Neural crest cell (in vitro differentiated cells): ENCODE data around the gene TASOR. TPM values are rescaled to one million over a fixed set of nuclear protein-coding genes. Genes with fewer than 3 reads are reported as not detected.
"Not testable (repeated sequence)": the region's sequence is repeated elsewhere in the genome, so short reads cannot be mapped to it uniquely, and the experiment has no call there.

Experiments used
- DNase-seq: peaks from one replicate; pipeline ENCODE4 v3.0.0; 2021; ENCODE audit warnings: low read depth, mixed read lengths, low spot score
- H3K27ac Mint-ChIP-seq: one replicate; pipeline ENCODE4 v1.8.0; 2021; ENCODE audit warnings: mild to moderate bottlenecking, mixed read lengths; ENCODE audit not compliant: unreplicated experiment
- H3K27me3 Mint-ChIP-seq: 2 replicates; pipeline ENCODE4 v1.8.0; 2021; ENCODE audit warnings: low read depth, mild to moderate bottlenecking, mixed read lengths
- H3K36me3 Mint-ChIP-seq: 2 replicates; pipeline ENCODE4 v1.8.0; 2021; ENCODE audit warnings: low read depth, mild to moderate bottlenecking, mixed read lengths
- H3K4me1 Mint-ChIP-seq: 2 replicates; pipeline ENCODE4 v1.8.0; 2021; ENCODE audit warnings: mixed read lengths
- H3K4me3 Mint-ChIP-seq: one replicate; pipeline ENCODE4 v1.8.0; 2021; ENCODE audit warnings: mild to moderate bottlenecking, mixed read lengths
- H3K9me3 Mint-ChIP-seq: 2 replicates; pipeline ENCODE4 v1.8.0; 2021; ENCODE audit warnings: mixed read lengths
- CTCF ChIP-seq: fragments of 200-600 bp; sonication (generic); conservative IDR thresholded peaks from 2 replicates; pipeline ENCODE4 v1.5.0; 2021; ENCODE audit warnings: antibody characterized with exemption, mild to moderate bottlenecking
- total RNA-seq: library from RNA; stranded (reverse); gene quantifications from 2 replicates; pipeline ENCODE4 v1.2.1, GENCODE V29; 2021

Gene TASOR
- total RNA-seq, 1 donor from 2014 or later, result 62.7 TPM

GRCh38 chr3:56720849-56721248 is 37.8 kb upstream of the TASOR start:
- Mint-ChIP-seq H3K9me3 (peaks cover 6% of the 10 kb centered on the region), H3K4me3 (no peak overlapping the region), H3K4me1 (no peaks in the 10 kb centered on the region)

GRCh38 chr3:56718809-56719208 is 35.7 kb upstream of the TASOR start:
- H3K27ac Mint-ChIP-seq, H3K36me3 Mint-ChIP-seq, H3K27me3 Mint-ChIP-seq, H3K4me3 Mint-ChIP-seq, DNase-seq, H3K4me1 Mint-ChIP-seq: not testable (repeated sequence)
- H3K9me3 Mint-ChIP-seq, result peaks cover 10% of the 10 kb centered on the region

More at GRCh38 chr3:56720849-56721248, 37.8 kb upstream of the TASOR start:
- TF ChIP-seq CTCF, result no peak
- Mint-ChIP-seq H3K27ac (peak overlapping the region; percentile 21), H3K27me3 (no peaks in the 10 kb centered on the region), H3K36me3 (peaks cover 9% of the 10 kb centered on the region)
- no peak for DNase-seq

GRCh38 chr3:56711344-56711743 is 28.3 kb upstream of the TASOR start:
- peaks cover 4% of the 10 kb centered on the region for H3K9me3 Mint-ChIP-seq
- no peak overlapping the region for H3K4me3 Mint-ChIP-seq

GRCh38 chr3:56707412-56707811 is 24.3 kb upstream of the TASOR start:
- H3K27me3 Mint-ChIP-seq, H3K4me1 Mint-ChIP-seq, DNase-seq, H3K4me3 Mint-ChIP-seq, H3K9me3 Mint-ChIP-seq, H3K27ac Mint-ChIP-seq, H3K36me3 Mint-ChIP-seq: not testable (repeated sequence)

More at GRCh38 chr3:56711344-56711743, 28.3 kb upstream of the TASOR start:
- TF ChIP-seq CTCF, result no peak
- no peaks in the 10 kb centered on the region for H3K4me1 Mint-ChIP-seq
- no peak for DNase-seq
- no peaks in the 10 kb centered on the region for H3K27me3 Mint-ChIP-seq
- no peaks in the 10 kb centered on the region for H3K36me3 Mint-ChIP-seq
- H3K27ac Mint-ChIP-seq, result no peak overlapping the region

GRCh38 chr3:56706629-56707028 is 23.6 kb upstream of the TASOR start:
- no peaks in the 10 kb centered on the region for H3K36me3 Mint-ChIP-seq
- H3K4me3 Mint-ChIP-seq, result no peak overlapping the region
- DNase-seq, result no peak
- H3K27me3 Mint-ChIP-seq, result no peaks in the 10 kb centered on the region
- H3K9me3 Mint-ChIP-seq, result no peaks in the 10 kb centered on the region
- no peak overlapping the region for H3K27ac Mint-ChIP-seq
- H3K4me1 Mint-ChIP-seq, result no peaks in the 10 kb centered on the region
- no peak for TF ChIP-seq CTCF

- H3K36me3 Mint-ChIP-seq, result no peaks in the 10 kb centered on the region
- no peak for DNase-seq
- no peaks in the 10 kb centered on the region for H3K4me1 Mint-ChIP-seq
- no peak overlapping the region for H3K27ac Mint-ChIP-seq
- H3K9me3 Mint-ChIP-seq, result no peaks in the 10 kb centered on the region
- H3K4me3 Mint-ChIP-seq, result no peak overlapping the region
- H3K27me3 Mint-ChIP-seq, result peaks cover 10% of the 10 kb centered on the region
- no peak for TF ChIP-seq CTCF
These were observed 21.6 kb upstream of the TASOR start for GRCh38 chr3:56704706-56705105.
